Progenitor cell of endocrine pancreas (in vitro differentiated cells): ENCODE results near the gene ATP6V0D1. TPM values are rescaled to one million over a fixed set of nuclear protein-coding genes. Genes with fewer than 3 reads are reported as not detected.
A peak's percentile ranks its signal among the peaks of the same experiment; 100 is the strongest.

ENCODE experiments used
- DNase-seq: peaks from one replicate; pipeline ENCODE4 v3.0.0; 2021; ENCODE audit warnings: low spot score; ENCODE audit not compliant: unreplicated experiment
- H3K27ac Mint-ChIP-seq: 2 replicates; pipeline ENCODE4 v1.8.0; 2021; ENCODE audit warnings: mild to moderate bottlenecking, moderate library complexity, mixed read lengths
- H3K27me3 Mint-ChIP-seq: 2 replicates; pipeline ENCODE4 v1.8.0; 2021; ENCODE audit warnings: mixed read lengths
- H3K36me3 Mint-ChIP-seq: 2 replicates; pipeline ENCODE4 v1.8.0; 2022; ENCODE audit warnings: mixed read lengths; ENCODE audit not compliant: insufficient read depth
- H3K4me1 Mint-ChIP-seq: 2 replicates; pipeline ENCODE4 v1.8.0; 2021; ENCODE audit warnings: low read depth, mixed read lengths
- H3K4me3 Mint-ChIP-seq: 2 replicates; pipeline ENCODE4 v1.8.0; 2021; ENCODE audit warnings: low read depth, mild to moderate bottlenecking, moderate library complexity, mixed read lengths
- H3K9me3 Mint-ChIP-seq: 2 replicates; pipeline ENCODE4 v1.8.0; 2021; ENCODE audit warnings: low read depth, mixed read lengths
- CTCF ChIP-seq: fragments of 200-600 bp; sonication (generic); IDR thresholded peaks from one replicate; pipeline ENCODE4 v1.5.0; 2021; ENCODE audit warnings: antibody characterized with exemption, mild to moderate bottlenecking; ENCODE audit not compliant: unreplicated experiment
- total RNA-seq: library from RNA; stranded (reverse); gene quantifications from 2 replicates; pipeline ENCODE4 v1.2.1, GENCODE V29; 2021

The ATP6V0D1 gene
- total RNA-seq, 1 donor from 2014 or later: 65.3 TPM

- peak; percentile 47 for DNase-seq
- peak within 1 kb of the TSS; percentile 93 for H3K27ac Mint-ChIP-seq
- no peaks in the 10 kb centered on the region for H3K36me3 Mint-ChIP-seq
- H3K4me3 Mint-ChIP-seq: peak within 1 kb of the TSS; percentile 87
- no peaks in the 10 kb centered on the region for H3K9me3 Mint-ChIP-seq
- no peak for TF ChIP-seq CTCF
- peaks cover 27% of the 10 kb centered on the region for H3K27me3 Mint-ChIP-seq
- peaks cover 17% of the 10 kb centered on the region for H3K4me1 Mint-ChIP-seq
Measured at GRCh38 chr16:67528222-67528869, 47.4 kb upstream of the ATP6V0D1 start, which contains the start of gene RIPOR1. RIPOR1 (plus strand) TSS chr16:67528829; CDS start chr16:67538447, 9,618 bp downstream.

GRCh38 chr16:67526149-67526791 lies 45.3 kb upstream of the ATP6V0D1 start:
- Mint-ChIP-seq H3K9me3 (no peaks in the 10 kb centered on the region), H3K36me3 (no peaks in the 10 kb centered on the region), H3K4me1 (peaks cover 16% of the 10 kb centered on the region), H3K27ac (peak overlapping the region; percentile 79), H3K4me3 (no peak overlapping the region), H3K27me3 (peaks cover 32% of the 10 kb centered on the region)
- no peak for DNase-seq
- TF ChIP-seq CTCF: no peak

GRCh38 chr16:67525176-67525860 lies 44.4 kb upstream of the ATP6V0D1 start:
- peaks cover 14% of the 10 kb centered on the region for H3K4me1 Mint-ChIP-seq
- no peak for TF ChIP-seq CTCF
- H3K4me3 Mint-ChIP-seq: no peak overlapping the region
- H3K9me3 Mint-ChIP-seq: no peaks in the 10 kb centered on the region
- H3K36me3 Mint-ChIP-seq: no peaks in the 10 kb centered on the region
- peaks cover 34% of the 10 kb centered on the region for H3K27me3 Mint-ChIP-seq
- H3K27ac Mint-ChIP-seq: no peak overlapping the region
- DNase-seq: no peak

GRCh38 chr16:67521095-67521804 lies 40.3 kb upstream of the ATP6V0D1 start:
- TF ChIP-seq CTCF: peak; percentile 69
- peak overlapping the region; percentile 81 for H3K4me3 Mint-ChIP-seq
- peak overlapping the region; percentile 96 for H3K27ac Mint-ChIP-seq
- H3K27me3 Mint-ChIP-seq: peaks cover 38% of the 10 kb centered on the region
- no peaks in the 10 kb centered on the region for H3K36me3 Mint-ChIP-seq
- no peaks in the 10 kb centered on the region for H3K9me3 Mint-ChIP-seq
- DNase-seq: peak; percentile 96
- peaks cover 10% of the 10 kb centered on the region for H3K4me1 Mint-ChIP-seq

GRCh38 chr16:67519242-67519641 lies 38.3 kb upstream of the ATP6V0D1 start:
- Mint-ChIP-seq H3K27ac (no peak overlapping the region), H3K4me1 (peaks cover 10% of the 10 kb centered on the region), H3K27me3 (peaks cover 21% of the 10 kb centered on the region), H3K36me3 (no peaks in the 10 kb centered on the region), H3K4me3 (no peak overlapping the region), H3K9me3 (no peaks in the 10 kb centered on the region)
- TF ChIP-seq CTCF: no peak
- no peak for DNase-seq
